Activated naive CD4-positive, alpha-beta T cell treated with anti-CD3 and anti-CD28 coated beads, Interleukin-2, amount 50 U/mL, for 24 hours (primary cell): ENCODE results near the gene CPNE7.
"Not testable (repeated sequence)": the region's sequence is repeated elsewhere in the genome, so short reads cannot be mapped to it uniquely, and the experiment has no call there.

Experiments used
- H3K27ac Mint-ChIP-seq: one replicate; pipeline ENCODE4 v1.8.0; 2021; ENCODE audit warnings: mild to moderate bottlenecking, mixed read lengths
- H3K27me3 Mint-ChIP-seq: one replicate; pipeline ENCODE4 v1.8.0; 2021; ENCODE audit warnings: mixed read lengths
- H3K36me3 Mint-ChIP-seq: one replicate; pipeline ENCODE4 v1.8.0; 2021; ENCODE audit warnings: mixed read lengths
- H3K4me1 Mint-ChIP-seq: one replicate; pipeline ENCODE4 v1.8.0; 2021; ENCODE audit warnings: mixed read lengths
- H3K4me3 Mint-ChIP-seq: one replicate; pipeline ENCODE4 v1.8.0; 2021; ENCODE audit warnings: mild to moderate bottlenecking, mixed read lengths
- H3K9me3 Mint-ChIP-seq: one replicate; pipeline ENCODE4 v1.8.0; 2021; ENCODE audit warnings: mixed read lengths

CPNE7 gene

DNA sequence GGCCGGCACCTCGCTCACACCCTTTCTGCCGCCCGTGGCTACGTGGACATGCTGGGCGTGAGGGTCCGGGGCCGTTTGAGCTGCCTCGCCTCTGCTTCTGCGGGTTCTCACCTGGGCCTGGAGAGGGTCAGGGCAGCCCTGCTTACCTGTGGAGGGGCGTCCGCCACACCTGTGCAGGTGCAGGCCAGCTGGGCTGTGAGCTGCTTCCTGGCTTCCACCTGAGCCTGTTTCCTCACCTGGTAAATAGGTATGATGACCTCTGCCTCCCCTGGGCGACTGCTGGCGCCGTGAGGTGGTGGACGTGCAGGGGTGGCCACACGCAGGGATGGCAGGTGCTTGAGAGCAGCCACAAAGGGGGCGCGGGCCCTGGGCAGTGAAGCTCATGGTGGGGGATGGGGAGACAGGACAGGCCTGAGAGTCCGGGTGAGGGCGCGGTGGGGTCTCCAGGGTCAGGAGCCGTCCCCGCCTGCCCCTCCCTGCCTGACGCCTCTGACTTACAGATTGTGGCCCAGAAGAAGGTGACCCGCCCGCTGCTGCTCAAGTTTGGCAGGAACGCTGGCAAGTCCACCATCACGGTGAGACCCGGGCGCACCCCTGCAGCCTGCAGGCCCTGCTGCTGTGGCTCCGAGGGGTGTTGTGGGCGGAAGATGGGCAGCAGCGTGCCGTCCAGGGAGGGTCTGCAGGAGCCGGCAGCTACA lies 7.8 kb downstream of the CPNE7 start:
- no peaks in the 10 kb centered on the region for H3K36me3 Mint-ChIP-seq
- H3K4me1 Mint-ChIP-seq: no peaks in the 10 kb centered on the region
- no peaks in the 10 kb centered on the region for H3K27me3 Mint-ChIP-seq
- no peak overlapping the region for H3K4me3 Mint-ChIP-seq
- no peaks in the 10 kb centered on the region for H3K9me3 Mint-ChIP-seq
- no peak overlapping the region for H3K27ac Mint-ChIP-seq

GRCh38 chr16:89583895-89584644 lies 8.5 kb downstream of the CPNE7 start:
- no peaks in the 10 kb centered on the region for H3K27me3 Mint-ChIP-seq
- H3K36me3 Mint-ChIP-seq: no peaks in the 10 kb centered on the region
- no peak overlapping the region for H3K27ac Mint-ChIP-seq
- H3K4me3 Mint-ChIP-seq: no peak overlapping the region
- no peaks in the 10 kb centered on the region for H3K9me3 Mint-ChIP-seq
- no peaks in the 10 kb centered on the region for H3K4me1 Mint-ChIP-seq

- no peaks in the 10 kb centered on the region for H3K4me1 Mint-ChIP-seq
- H3K9me3 Mint-ChIP-seq: no peaks in the 10 kb centered on the region
- H3K36me3 Mint-ChIP-seq: no peaks in the 10 kb centered on the region
- no peak overlapping the region for H3K4me3 Mint-ChIP-seq
- H3K27ac Mint-ChIP-seq: no peak overlapping the region
- no peaks in the 10 kb centered on the region for H3K27me3 Mint-ChIP-seq
These were observed 9.4 kb downstream of the CPNE7 start for GRCh38 chr16:89584768-89585549.

DNA sequence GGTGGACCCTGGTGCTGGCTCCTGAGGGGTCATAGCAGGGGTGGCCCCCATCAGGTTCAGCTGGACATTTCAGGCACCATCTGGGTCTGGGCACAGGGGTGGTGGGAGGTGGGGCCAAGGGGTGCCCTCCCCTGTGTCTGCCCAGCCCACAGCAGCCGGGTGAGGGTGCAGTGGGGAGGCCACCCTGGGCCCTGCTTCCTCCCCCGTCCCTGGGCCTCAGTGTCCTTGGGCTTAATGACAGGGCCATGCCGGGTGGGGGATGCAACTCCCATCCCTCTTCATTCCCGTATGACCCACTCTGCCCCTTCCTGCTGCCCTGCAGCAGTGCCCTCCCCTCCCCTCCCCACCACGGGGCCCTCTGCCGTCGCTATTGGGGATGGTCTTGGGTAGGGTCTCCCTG lies 10.7 kb downstream of the CPNE7 start:
- no peak overlapping the region for H3K4me3 Mint-ChIP-seq
- no peaks in the 10 kb centered on the region for H3K4me1 Mint-ChIP-seq
- no peaks in the 10 kb centered on the region for H3K9me3 Mint-ChIP-seq
- peak overlapping the region; percentile 23 for H3K27ac Mint-ChIP-seq
- H3K27me3 Mint-ChIP-seq: no peaks in the 10 kb centered on the region
- H3K36me3 Mint-ChIP-seq: no peaks in the 10 kb centered on the region

DNA sequence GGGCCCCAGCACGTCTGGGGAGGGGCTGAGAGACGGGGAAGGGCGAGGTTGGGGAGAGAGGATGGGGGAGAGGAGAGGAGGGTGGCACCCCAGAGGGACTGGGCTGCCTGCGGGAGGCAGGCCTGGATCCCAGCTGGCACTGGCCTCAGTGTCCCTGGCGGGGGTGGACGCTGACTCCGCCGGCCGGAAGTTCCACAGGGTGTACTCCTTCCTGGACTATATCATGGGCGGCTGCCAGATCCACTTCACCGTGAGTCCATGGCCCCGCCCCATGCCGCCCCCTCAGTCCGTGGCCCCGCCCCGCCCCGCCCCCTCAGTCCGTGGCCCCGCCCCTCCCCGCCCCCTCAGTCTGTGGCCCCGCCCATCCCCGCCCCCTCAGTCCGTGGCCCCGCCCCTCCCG lies 11.3 kb downstream of the CPNE7 start:
- no peaks in the 10 kb centered on the region for H3K36me3 Mint-ChIP-seq
- no peak overlapping the region for H3K4me3 Mint-ChIP-seq
- H3K27me3 Mint-ChIP-seq: no peaks in the 10 kb centered on the region
- no peak overlapping the region for H3K27ac Mint-ChIP-seq
- no peaks in the 10 kb centered on the region for H3K4me1 Mint-ChIP-seq
- H3K9me3 Mint-ChIP-seq: no peaks in the 10 kb centered on the region

GRCh38 chr16:89587676-89588075 lies 12.1 kb downstream of the CPNE7 start:
- H3K27ac Mint-ChIP-seq, H3K9me3 Mint-ChIP-seq, H3K4me3 Mint-ChIP-seq, H3K4me1 Mint-ChIP-seq, H3K27me3 Mint-ChIP-seq, H3K36me3 Mint-ChIP-seq: not testable (repeated sequence)

DNA sequence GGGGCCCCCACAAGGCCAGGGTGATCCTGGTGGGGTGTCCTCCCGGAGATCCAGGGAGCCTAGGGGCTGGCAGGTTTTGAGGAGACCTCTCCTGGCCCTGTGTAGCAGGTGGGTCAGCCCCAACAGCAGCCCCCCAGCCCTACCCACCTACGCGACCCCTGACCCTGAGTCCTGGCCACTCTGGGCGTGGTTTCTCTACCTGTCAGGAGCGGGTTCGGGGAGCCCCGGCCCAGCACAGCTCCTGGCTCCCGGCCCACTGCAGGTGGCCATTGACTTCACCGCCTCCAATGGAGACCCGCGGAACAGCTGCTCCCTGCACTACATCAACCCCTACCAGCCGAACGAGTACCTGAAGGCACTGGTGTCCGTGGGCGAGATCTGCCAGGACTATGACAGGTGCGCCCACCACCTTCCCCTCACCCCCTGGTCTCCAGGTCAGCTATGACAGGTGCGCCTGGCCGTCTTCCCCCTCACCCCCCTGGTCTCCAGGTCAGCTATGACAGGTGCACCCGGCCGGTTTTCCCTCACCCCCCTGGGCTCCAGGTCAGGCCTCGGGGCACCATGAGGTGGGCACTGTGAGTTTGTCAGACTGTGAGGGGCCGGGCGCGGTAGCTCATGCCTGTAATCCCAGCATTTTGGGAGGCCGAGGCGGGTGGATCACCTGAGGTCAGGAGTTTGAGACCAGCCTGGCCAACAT lies 13.0 kb downstream of the CPNE7 start:
- Mint-ChIP-seq H3K4me1 (peaks cover 2% of the 10 kb centered on the region), H3K36me3 (no peaks in the 10 kb centered on the region)

DNA sequence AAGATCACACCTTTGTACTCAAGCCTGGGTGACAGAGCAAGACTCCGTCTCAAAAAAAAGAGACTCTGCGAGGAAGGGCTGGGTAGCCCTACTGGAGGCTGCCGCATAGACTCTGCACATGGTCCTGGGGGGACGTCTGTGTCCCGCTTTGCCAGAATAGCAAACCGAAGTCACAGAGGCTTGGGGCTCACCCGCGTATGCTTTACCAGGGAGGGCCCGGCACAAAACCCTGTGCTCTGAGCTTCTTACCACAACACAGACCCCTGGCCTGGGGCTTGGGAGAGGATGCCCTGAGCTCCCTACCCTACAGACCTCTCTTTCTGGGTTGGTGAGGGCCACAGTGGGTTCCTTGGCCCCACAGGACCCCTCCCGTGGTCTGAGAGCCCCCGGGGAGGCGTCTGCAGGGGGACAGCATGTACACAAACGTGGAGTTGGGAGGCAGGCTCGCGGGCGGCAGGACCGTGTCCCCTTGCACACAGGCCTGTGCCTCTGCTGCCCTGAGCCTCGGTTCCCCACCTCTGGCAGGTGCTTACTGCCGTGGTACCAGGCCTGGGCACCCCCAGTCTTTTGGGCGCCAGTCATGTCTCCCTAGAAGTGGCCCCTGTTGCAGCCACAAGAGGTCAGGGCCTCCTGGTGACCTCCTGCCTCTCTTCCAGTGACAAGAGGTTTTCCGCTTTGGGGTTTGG lies 13.8 kb downstream of the CPNE7 start:
- Mint-ChIP-seq H3K4me3 (no peak overlapping the region), H3K27ac (no peak overlapping the region), H3K9me3 (no peaks in the 10 kb centered on the region), H3K27me3 (no peaks in the 10 kb centered on the region), H3K4me1 (peaks cover 8% of the 10 kb centered on the region), H3K36me3 (no peaks in the 10 kb centered on the region)

More for the DNA sequence above, 13.0 kb downstream of the CPNE7 start:
- Mint-ChIP-seq H3K27me3 (no peaks in the 10 kb centered on the region), H3K9me3 (no peaks in the 10 kb centered on the region), H3K27ac (no peak overlapping the region), H3K4me3 (no peak overlapping the region)

- Mint-ChIP-seq H3K4me3 (peak overlapping the region; percentile 27), H3K4me1 (peaks cover 8% of the 10 kb centered on the region), H3K27me3 (no peaks in the 10 kb centered on the region), H3K27ac (no peak overlapping the region), H3K36me3 (no peaks in the 10 kb centered on the region), H3K9me3 (no peaks in the 10 kb centered on the region)
These were observed 18.3 kb downstream of the CPNE7 start for GRCh38 chr16:89593841-89594240.

GRCh38 chr16:89595330-89596060 lies 19.9 kb downstream of the CPNE7 start:
- Mint-ChIP-seq H3K36me3 (no peaks in the 10 kb centered on the region), H3K27ac (no peak overlapping the region), H3K9me3 (no peaks in the 10 kb centered on the region), H3K27me3 (no peaks in the 10 kb centered on the region), H3K4me3 (no peak overlapping the region), H3K4me1 (peaks cover 8% of the 10 kb centered on the region)

GRCh38 chr16:89596061-89596689 lies 20.6 kb downstream of the CPNE7 start:
- no peaks in the 10 kb centered on the region for H3K9me3 Mint-ChIP-seq
- peaks cover 8% of the 10 kb centered on the region for H3K4me1 Mint-ChIP-seq
- no peak overlapping the region for H3K27ac Mint-ChIP-seq
- H3K36me3 Mint-ChIP-seq: no peaks in the 10 kb centered on the region
- no peak overlapping the region for H3K4me3 Mint-ChIP-seq
- H3K27me3 Mint-ChIP-seq: no peaks in the 10 kb centered on the region

GRCh38 chr16:89596957-89597649 lies 21.5 kb downstream of the CPNE7 start:
- Mint-ChIP-seq H3K27ac (no peak overlapping the region), H3K4me1 (peaks cover 9% of the 10 kb centered on the region), H3K36me3 (no peaks in the 10 kb centered on the region), H3K4me3 (no peak overlapping the region), H3K27me3 (no peaks in the 10 kb centered on the region), H3K9me3 (no peaks in the 10 kb centered on the region)

GRCh38 chr16:89598199-89598598 lies 22.6 kb downstream of the CPNE7 start:
- peaks cover 20% of the 10 kb centered on the region for H3K4me1 Mint-ChIP-seq
- H3K36me3 Mint-ChIP-seq: no peaks in the 10 kb centered on the region
- H3K9me3 Mint-ChIP-seq: no peaks in the 10 kb centered on the region
- peak overlapping the region; percentile 63 for H3K27ac Mint-ChIP-seq
- H3K4me3 Mint-ChIP-seq: no peak overlapping the region
- no peaks in the 10 kb centered on the region for H3K27me3 Mint-ChIP-seq

DNA sequence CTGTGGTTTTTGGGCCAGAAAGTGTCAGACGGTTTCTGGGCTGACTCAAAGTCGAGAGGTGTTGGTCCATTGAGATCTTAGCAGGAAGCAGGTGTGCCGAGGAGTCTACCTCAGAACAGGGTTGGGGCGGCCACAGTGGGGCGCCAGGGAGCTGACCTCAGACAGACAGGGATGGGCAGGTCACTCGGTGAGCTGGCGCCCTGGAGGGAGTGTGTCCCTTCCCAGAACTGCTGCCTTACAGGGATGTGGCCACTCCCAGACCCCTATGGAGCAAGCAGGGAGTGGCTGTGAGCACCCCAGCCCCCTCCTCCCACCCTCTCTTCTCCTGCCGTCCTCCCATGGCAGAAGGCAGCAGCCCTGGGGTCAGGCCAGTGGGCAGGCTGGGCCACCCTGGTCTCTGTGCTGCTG lies 23.9 kb downstream of the CPNE7 start:
- Mint-ChIP-seq H3K4me1 (peaks cover 12% of the 10 kb centered on the region), H3K36me3 (no peaks in the 10 kb centered on the region), H3K27me3 (no peaks in the 10 kb centered on the region), H3K27ac (no peak overlapping the region), H3K9me3 (no peaks in the 10 kb centered on the region), H3K4me3 (no peak overlapping the region)
